ENCODE results near the gene GABRB2.

DNA sequence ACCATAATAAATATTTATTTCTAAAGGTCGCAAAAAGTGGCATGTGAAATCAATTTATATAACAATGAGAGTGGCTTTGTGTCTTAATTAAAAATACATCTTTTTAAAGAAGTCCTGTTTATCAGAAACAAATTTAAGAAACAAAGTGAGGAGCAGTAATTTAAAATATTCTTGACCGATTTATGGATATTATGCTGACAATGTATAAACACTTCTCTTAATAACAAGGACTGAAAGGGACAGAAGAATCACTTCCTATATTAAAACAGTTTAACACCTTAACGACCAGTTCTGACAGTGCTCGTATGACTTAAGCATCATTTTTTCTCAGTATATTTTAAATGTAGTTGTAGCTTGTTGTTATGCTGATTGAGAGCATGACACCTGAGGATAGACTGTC, 149.1 kb downstream of the GABRB2 start:
- TF ChIP-seq, protein P1, sequence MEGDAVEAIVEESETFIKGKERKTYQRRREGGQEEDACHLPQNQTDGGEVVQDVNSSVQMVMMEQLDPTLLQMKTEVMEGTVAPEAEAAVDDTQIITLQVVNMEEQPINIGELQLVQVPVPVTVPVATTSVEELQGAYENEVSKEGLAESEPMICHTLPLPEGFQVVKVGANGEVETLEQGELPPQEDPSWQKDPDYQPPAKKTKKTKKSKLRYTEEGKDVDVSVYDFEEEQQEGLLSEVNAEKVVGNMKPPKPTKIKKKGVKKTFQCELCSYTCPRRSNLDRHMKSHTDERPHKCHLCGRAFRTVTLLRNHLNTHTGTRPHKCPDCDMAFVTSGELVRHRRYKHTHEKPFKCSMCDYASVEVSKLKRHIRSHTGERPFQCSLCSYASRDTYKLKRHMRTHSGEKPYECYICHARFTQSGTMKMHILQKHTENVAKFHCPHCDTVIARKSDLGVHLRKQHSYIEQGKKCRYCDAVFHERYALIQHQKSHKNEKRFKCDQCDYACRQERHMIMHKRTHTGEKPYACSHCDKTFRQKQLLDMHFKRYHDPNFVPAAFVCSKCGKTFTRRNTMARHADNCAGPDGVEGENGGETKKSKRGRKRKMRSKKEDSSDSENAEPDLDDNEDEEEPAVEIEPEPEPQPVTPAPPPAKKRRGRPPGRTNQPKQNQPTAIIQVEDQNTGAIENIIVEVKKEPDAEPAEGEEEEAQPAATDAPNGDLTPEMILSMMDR (conservative IDR thresholded peaks at IDR 0.05; ENCODE audit: low read length) = no peak
- no peak for TF ChIP-seq EZH2phosphoT487 (IDR thresholded peaks at IDR 0.05; ENCODE audit: borderline replicate concordance, low read depth, low read length)
